ENCODE data around the gene ELN.

DNA sequence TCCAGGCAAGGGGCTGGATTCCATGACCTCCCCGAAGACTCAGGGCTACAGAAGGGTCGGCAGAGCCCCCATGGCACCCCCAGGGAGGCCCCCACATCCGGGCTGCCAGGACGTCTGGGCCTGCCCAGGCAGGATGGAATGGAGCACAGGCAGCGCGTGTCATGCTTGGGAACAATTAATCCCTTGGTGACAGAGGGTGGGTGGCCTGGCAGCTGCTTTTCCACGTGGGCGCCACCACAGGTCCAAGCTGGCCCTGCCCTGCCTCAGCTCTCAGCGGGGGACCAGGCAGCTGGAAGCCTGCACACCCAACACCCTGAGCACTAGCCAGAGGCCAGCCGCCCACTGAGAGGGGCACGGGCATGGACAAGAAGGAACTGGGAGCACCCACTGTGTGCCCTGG, 11.4 kb downstream of the ELN start:
- TF ChIP-seq GATA3 (IDR thresholded peaks at IDR 0.05; ENCODE audit: low read depth, low read length): no peak
- no peak for TF ChIP-seq GATA2 (IDR thresholded peaks at IDR 0.05; ENCODE audit: low read depth, low read length)
